Lower leg skin (tissue), 3 donors: ENCODE results near the gene RNF151.

ENCODE experiments used
- POLR2A ChIP-seq, 2 donors: fragments of 450-650 bp; IDR thresholded peaks; one replicate each; pipeline ENCODE4 v1.6.1; 2016 to 2017; ENCODE audit warnings: antibody characterized with exemption in 2 of 2, mild to moderate bottlenecking in 1 of 2, moderate library complexity in 1 of 2
- TF ChIP-seq, protein P1 (sequence below), 3 donors: fragments of 450-650 bp; IDR thresholded peaks; one replicate each; pipeline ENCODE4 v1.5.1; 2016; ENCODE audit warnings: antibody characterized with exemption in 3 of 3, mild to moderate bottlenecking in 3 of 3, moderate library complexity in 2 of 3

GRCh38 chr16:2015947-2016208 is 49.2 kb downstream of the RNF151 start:
- TF ChIP-seq POLR2A (IDR thresholded peaks at IDR 0.05): no peak
- TF ChIP-seq, protein P1, sequence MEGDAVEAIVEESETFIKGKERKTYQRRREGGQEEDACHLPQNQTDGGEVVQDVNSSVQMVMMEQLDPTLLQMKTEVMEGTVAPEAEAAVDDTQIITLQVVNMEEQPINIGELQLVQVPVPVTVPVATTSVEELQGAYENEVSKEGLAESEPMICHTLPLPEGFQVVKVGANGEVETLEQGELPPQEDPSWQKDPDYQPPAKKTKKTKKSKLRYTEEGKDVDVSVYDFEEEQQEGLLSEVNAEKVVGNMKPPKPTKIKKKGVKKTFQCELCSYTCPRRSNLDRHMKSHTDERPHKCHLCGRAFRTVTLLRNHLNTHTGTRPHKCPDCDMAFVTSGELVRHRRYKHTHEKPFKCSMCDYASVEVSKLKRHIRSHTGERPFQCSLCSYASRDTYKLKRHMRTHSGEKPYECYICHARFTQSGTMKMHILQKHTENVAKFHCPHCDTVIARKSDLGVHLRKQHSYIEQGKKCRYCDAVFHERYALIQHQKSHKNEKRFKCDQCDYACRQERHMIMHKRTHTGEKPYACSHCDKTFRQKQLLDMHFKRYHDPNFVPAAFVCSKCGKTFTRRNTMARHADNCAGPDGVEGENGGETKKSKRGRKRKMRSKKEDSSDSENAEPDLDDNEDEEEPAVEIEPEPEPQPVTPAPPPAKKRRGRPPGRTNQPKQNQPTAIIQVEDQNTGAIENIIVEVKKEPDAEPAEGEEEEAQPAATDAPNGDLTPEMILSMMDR (IDR thresholded peaks at IDR 0.05): no peak
